ENCODE data around the gene TMOD3.

The TMOD3 gene

GRCh38 chr15:51828621-51829375 is 655 bp upstream of the TMOD3 start:
- DNase-seq = no peak

- DNase-seq = peak; percentile 71
Measured at GRCh38 chr15:51830276-51830806, 888 bp downstream of the TMOD3 start.

- DNase-seq = no peak
Measured at GRCh38 chr15:51833772-51834171, 4.3 kb downstream of the TMOD3 start.

- peak; percentile 71 for DNase-seq
Measured at GRCh38 chr15:51837792-51838251, 8.4 kb downstream of the TMOD3 start.

- DNase-seq = no peak
Measured at GRCh38 chr15:51838270-51838669, 8.8 kb downstream of the TMOD3 start.

- no peak for DNase-seq
Measured at GRCh38 chr15:51840692-51841091, 11.2 kb downstream of the TMOD3 start.

GRCh38 chr15:51841406-51842040 is 12.1 kb downstream of the TMOD3 start:
- no peak for DNase-seq

- no peak for DNase-seq
Measured at GRCh38 chr15:51842265-51842664, 12.8 kb downstream of the TMOD3 start.

- DNase-seq = no peak
Measured at GRCh38 chr15:51842852-51843737, 13.6 kb downstream of the TMOD3 start.

- DNase-seq = no peak
Measured at GRCh38 chr15:51844747-51845426, 15.4 kb downstream of the TMOD3 start.

- no peak for DNase-seq
Measured at GRCh38 chr15:51846066-51846462, 16.6 kb downstream of the TMOD3 start.

GRCh38 chr15:51846463-51847230 is 17.2 kb downstream of the TMOD3 start:
- peak; percentile 46 for DNase-seq

- DNase-seq = no peak
Measured at GRCh38 chr15:51848811-51849210, 19.4 kb downstream of the TMOD3 start.

GRCh38 chr15:51849860-51850259 is 20.4 kb downstream of the TMOD3 start:
- no peak for DNase-seq

- no peak for DNase-seq
Measured at GRCh38 chr15:51853998-51854397, 24.5 kb downstream of the TMOD3 start.

GRCh38 chr15:51855612-51856011 is 26.2 kb downstream of the TMOD3 start:
- no peak for DNase-seq

GRCh38 chr15:51856714-51857380 is 27.4 kb downstream of the TMOD3 start:
- no peak for DNase-seq

GRCh38 chr15:51861557-51862359 is 32.3 kb downstream of the TMOD3 start:
- no peak for DNase-seq

GRCh38 chr15:51863131-51863530 is 33.7 kb downstream of the TMOD3 start:
- DNase-seq = no peak

- no peak for DNase-seq
Measured at GRCh38 chr15:51864408-51865056, 35.1 kb downstream of the TMOD3 start.

Data from eye (tissue), 1 donor.